Spinal cord (tissue), 10 donors: ENCODE measurements around the gene CCDC117. TPM values are rescaled to one million over a fixed set of nuclear protein-coding genes. Genes with fewer than 3 reads are reported as not detected.
"Not testable (repeated sequence)": the region's sequence is repeated elsewhere in the genome, so short reads cannot be mapped to it uniquely, and the experiment has no call there.

Experiments
- DNase-seq, 6 donors: peaks; one replicate each; pipeline versions ENCODE4 v3.0.0 to v3.0.0-alpha.2; 2013 to 2015; ENCODE audit warnings: low spot score in 6 of 6, low read depth in 4 of 6
- H3K27ac ChIP-seq: one replicate; pipeline ENCODE4 v1.5.1; 2013; ENCODE audit warnings: low read depth, low read length, control low read depth
- H3K27me3 ChIP-seq: one replicate; pipeline ENCODE4 v1.6.1; 2013; ENCODE audit warnings: low read length; ENCODE audit not compliant: control insufficient read depth, insufficient read depth
- H3K36me3 ChIP-seq: one replicate; pipeline ENCODE4 v1.6.1; 2013; ENCODE audit warnings: low read length; ENCODE audit not compliant: control insufficient read depth, insufficient read depth
- H3K4me1 ChIP-seq: one replicate; pipeline ENCODE4 v1.6.1; 2013; ENCODE audit warnings: low read length; ENCODE audit not compliant: control insufficient read depth, insufficient read depth
- H3K4me3 ChIP-seq: one replicate; pipeline ENCODE4 v1.5.1; 2013; ENCODE audit warnings: low read depth, low read length, control low read depth
- H3K9me3 ChIP-seq: one replicate; pipeline ENCODE4 v1.6.1; 2013; ENCODE audit warnings: low read length; ENCODE audit not compliant: control insufficient read depth, insufficient read depth
- WGBS: methylation state at CpG from one replicate; pipeline ENCODE4 v1.1.5; 2013; ENCODE audit warnings: missing lambda C conversion rate; ENCODE audit not compliant: insufficient coverage; 5-methylcytosine and 5-hydroxymethylcytosine counted together
- polyA plus RNA-seq, 2 donors: library from polyadenylated mRNA; unstranded; fragments of 120-200 nt; gene quantifications; one replicate each; pipeline ENCODE4 v1.2.1, GENCODE V29; 2013; ENCODE audit not compliant: insufficient read length in 2 of 2
- total RNA-seq, 2 donors: library from RNA; depleted of rRNA in 1 of 2; stranded (reverse); fragments of 120-200 nt in 1 of 2; fragments of >200 nt in 1 of 2; gene quantifications; one replicate each; pipeline versions ENCODE4 v1.2.3 to v1.2.4, GENCODE V29; 2013 to 2014
- donor health status: healthy.

The CCDC117 gene
- total and polyA plus RNA-seq, 4 donors, result 12.9 to 26.8 (median 19.6) TPM

DNA sequence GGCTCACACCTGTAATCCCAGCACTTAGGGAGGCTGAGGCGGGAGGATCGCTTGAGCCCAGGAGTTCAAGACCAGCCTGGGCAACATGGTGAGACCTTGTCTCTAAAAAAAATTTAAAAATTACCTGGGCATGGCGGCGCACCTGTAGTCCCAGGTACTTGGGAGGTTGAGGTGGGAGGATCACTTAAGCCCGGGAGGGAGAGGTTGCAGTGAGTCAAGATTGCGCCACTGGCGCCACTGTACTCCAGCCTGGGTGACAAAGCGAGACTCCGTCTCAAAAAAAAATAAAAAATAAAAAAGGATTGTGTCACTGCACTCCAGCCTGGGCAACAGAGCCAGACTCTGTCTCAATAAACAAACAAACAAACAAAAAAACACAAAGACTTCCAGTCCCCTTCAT is 52.0 kb downstream of the CCDC117 start:
- H3K4me3 ChIP-seq, H3K27me3 ChIP-seq, H3K36me3 ChIP-seq, DNase-seq, H3K9me3 ChIP-seq, H3K27ac ChIP-seq, H3K4me1 ChIP-seq: not testable (repeated sequence)
- 100% methylated on average over 6 of the region's 9 CpGs for WGBS

DNA sequence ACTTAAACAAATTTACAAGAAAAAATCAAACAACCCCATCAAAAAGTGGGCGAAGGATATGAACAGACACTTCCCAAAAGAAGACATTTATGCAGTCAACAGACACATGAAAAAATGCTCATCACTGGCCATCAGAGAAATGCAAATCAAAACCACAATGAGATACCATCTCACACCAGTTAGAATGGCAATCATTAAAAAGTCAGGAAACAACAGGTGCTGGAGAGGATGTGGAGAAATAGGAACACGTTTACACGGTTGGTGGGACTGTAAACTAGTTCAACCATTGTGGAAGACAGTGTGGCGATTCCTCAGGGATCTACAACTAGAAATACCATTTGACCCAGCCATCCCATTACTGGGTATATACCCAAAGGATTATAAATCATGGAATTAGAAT is 53.9 kb downstream of the CCDC117 start:
- H3K27ac ChIP-seq, H3K4me1 ChIP-seq, DNase-seq, H3K36me3 ChIP-seq, H3K27me3 ChIP-seq, H3K9me3 ChIP-seq, H3K4me3 ChIP-seq: not testable (repeated sequence)
- WGBS, result no CpG with 5 or more reads among the region's 4 CpGs

DNA sequence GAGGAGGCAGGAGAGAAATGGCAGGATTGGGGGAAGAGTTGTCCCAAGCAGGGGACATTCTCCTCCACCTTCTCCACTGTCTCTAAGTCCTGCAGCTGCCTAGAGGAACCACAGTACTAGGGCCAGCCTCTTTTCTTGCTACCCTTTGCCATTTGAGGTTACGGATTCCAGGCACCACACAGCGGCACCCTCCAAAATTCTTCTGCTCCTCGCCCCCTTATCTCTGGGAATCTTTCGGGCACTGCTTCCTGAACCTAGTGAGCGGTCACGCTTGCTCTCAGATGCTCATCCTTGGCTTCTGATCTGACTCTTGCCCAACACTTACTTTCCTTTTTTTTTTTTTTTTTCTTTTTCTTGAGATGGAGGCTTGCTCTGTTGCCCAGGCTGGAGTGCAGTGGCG is 54.4 kb downstream of the CCDC117 start:
- WGBS, result 99% methylated on average over 6 of the region's 7 CpGs

DNA sequence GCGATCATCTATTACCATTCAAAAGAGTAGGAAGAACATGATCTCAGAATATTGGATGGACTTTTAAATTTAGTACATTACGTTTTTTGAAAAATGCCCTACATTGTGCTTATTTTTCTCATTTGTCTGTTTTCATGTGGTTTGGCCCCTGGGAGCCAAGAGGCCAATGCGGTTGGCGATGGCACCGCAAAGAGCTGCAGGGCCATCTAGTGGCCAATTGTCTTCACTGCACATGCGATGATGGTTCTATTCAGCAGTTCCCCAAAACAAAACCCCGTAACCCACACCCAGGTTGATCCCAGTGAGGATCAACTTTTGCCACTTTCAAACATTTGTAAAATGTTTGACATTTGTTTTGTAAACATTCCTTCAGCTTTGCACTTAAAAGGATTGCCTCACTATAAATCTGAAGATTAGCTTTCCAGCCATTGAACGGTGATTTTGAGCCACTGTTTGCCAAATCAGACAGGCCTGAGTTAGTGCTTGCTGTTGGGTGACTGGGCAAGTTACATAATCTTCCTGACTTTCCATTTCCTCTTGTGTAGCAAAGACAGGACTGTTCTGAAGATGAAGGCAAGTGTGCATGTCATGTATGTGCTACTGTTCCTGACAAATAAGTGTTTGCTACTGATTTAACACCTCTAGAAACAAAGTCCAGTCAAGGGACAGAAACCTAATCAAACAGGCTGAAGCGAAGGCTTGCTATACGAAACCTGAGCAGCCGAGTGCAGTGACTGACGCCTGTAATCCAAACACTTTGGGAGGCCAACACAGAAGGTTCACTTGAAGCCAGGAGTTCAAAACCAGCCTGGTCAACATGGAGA is 57.1 kb downstream of the CCDC117 start:
- Histone ChIP-seq H3K36me3 (no peaks in the 10 kb centered on the region), H3K4me1 (no peaks in the 10 kb centered on the region), H3K9me3 (no peaks in the 10 kb centered on the region), H3K27me3 (no peaks in the 10 kb centered on the region), H3K27ac (no peak overlapping the region), H3K4me3 (no peak overlapping the region)
- 37% methylated on average over 8 of the region's 12 CpGs for WGBS
- DNase-seq, result peak; percentile 31 to 83 (median 54)

More for the DNA sequence above, 54.4 kb downstream of the CCDC117 start:
- no peak overlapping the region for H3K4me3 ChIP-seq
- no peaks in the 10 kb centered on the region for H3K9me3 ChIP-seq
- no peaks in the 10 kb centered on the region for H3K27me3 ChIP-seq
- no peaks in the 10 kb centered on the region for H3K4me1 ChIP-seq
- no peak overlapping the region for H3K27ac ChIP-seq
- DNase-seq, result no peak
- no peaks in the 10 kb centered on the region for H3K36me3 ChIP-seq

DNA sequence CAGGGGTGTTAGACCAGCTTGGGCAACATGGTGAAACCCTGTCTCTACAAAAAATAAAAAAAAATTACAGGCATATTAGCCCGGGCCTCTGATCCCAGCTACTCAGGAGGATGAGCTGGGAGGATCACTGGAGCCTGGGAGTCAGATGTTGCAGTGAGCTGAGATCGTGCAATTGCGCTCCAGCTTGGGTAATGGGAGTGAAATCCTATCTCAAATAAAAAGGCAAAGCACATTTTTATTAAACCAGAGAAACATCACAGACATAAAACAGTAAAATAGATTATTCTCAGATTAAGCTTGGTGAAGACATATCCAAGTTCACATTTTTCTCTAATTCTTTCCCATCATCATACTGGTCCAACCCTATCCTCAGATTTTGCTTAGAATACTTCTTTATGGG is 57.9 kb downstream of the CCDC117 start:
- H3K27me3 ChIP-seq, result no peaks in the 10 kb centered on the region
- no peak overlapping the region for H3K4me3 ChIP-seq
- WGBS, result no CpG with 5 or more reads among the region's 3 CpGs
- no peaks in the 10 kb centered on the region for H3K4me1 ChIP-seq
- no peak for DNase-seq
- H3K27ac ChIP-seq, result no peak overlapping the region
- no peaks in the 10 kb centered on the region for H3K9me3 ChIP-seq
- no peaks in the 10 kb centered on the region for H3K36me3 ChIP-seq

DNA sequence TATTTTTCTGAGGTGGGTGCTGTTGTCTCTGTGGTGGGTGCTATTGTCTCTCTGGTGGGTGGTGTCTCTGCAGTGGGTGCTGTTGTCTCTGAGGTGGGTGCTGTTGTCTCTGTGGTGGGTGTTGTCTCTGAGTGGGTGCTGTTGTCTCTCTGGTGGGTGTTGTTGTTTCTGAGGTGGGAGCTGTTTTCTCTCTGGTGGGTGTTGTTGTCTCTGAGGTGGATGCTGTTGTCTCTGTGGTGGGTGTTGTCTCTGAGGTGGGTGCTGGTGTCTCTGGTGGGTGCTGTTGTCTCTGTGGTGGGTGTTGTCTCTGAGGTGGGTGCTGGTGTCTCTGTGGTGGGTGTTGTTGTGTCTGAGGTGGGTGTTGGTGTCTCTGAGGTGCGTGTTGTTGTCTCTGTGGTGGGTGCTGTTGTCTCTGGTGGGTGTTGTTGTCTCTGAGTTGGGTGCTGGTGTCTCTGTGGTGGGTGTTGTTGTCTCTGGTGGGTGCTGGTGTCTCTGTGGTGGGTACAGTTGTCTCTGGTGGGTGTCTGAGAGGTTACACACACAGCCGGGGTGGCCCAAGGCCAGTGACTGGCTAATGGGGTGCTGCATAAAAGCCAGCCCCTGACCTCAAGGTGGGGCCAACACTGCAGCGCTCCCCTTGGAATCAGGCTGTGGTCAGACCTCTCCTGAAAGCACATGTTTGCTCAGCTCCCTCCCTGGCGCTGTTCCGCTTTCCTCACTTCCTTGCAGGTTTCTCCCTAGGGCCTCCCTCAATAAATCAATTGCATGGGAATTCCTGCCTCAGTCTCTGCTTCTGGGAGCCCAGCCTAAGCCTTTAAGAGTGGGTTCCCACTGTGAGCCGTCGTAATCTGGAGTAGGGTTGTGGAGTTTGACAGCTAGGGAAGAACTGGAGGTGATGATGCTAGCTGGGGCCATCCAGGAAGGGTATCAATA is 58.9 kb downstream of the CCDC117 start:
- WGBS, result 70% methylated on average over 6 of the region's 7 CpGs
- no peaks in the 10 kb centered on the region for H3K27me3 ChIP-seq
- no peaks in the 10 kb centered on the region for H3K4me1 ChIP-seq
- no peak for DNase-seq
- no peaks in the 10 kb centered on the region for H3K36me3 ChIP-seq
- no peaks in the 10 kb centered on the region for H3K9me3 ChIP-seq
- no peak overlapping the region for H3K4me3 ChIP-seq
- H3K27ac ChIP-seq, result no peak overlapping the region

DNA sequence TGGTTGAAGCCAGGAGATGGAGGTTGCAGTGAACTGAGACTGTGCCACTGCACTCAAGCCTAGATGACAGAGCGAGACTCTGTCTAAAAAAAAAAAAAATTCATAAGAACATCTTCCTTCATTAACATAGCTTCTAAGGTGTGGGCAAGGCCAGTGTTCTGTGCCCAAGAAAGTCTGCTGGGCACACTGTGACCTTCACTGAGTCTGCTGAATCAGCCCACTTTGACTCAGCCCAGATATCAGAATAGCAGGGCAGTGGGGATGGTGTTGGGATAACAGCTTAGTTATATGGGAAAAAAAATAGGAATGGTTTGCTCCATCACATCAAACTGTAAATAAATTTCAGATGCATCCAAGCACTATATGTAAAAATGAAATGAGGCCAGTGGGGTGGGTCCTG is 60.2 kb downstream of the CCDC117 start:
- no peak for DNase-seq
- Histone ChIP-seq H3K4me3 (no peak overlapping the region), H3K27me3 (no peaks in the 10 kb centered on the region), H3K36me3 (no peaks in the 10 kb centered on the region), H3K9me3 (no peaks in the 10 kb centered on the region), H3K4me1 (no peaks in the 10 kb centered on the region), H3K27ac (no peak overlapping the region)
- WGBS, result no CpG with 5 or more reads among the region's 1 CpG

DNA sequence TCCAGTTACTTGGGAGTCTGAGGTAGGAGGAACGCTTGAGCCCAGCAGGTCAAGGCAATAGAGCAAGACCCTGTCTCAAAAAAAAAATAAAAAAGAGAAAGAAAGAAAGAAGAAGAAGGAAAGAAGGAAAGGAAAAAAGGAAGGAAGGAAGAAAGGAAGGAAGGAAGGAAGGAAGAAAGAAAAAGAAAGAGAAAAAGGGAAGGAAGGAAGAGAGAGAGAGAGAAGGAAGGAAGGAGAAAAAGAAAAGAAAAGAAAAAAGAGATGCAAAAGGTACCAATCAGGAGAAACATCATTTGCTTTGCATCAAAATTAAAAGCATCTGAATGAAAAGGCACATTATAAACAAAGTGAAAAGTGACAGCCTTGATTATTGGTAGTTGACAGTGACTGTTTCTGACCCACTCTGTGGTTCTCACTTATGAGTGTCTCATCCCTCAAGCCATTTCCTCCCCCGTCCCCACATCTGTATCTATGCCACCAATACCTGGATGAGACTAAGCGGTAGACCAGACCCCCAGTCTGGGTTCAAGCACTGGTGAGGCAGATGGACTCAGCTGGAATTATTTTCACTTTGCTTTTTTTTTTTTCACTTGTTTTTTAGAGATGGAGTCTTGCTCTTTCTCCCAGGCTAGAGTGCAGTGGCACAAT is 60.9 kb downstream of the CCDC117 start:
- DNase-seq, result no peak
- Histone ChIP-seq H3K36me3 (no peaks in the 10 kb centered on the region), H3K4me3 (no peak overlapping the region), H3K27me3 (no peaks in the 10 kb centered on the region), H3K4me1 (no peaks in the 10 kb centered on the region), H3K9me3 (no peaks in the 10 kb centered on the region), H3K27ac (no peak overlapping the region)
- 80% methylated on average over 1 of the region's 3 CpGs for WGBS

DNA sequence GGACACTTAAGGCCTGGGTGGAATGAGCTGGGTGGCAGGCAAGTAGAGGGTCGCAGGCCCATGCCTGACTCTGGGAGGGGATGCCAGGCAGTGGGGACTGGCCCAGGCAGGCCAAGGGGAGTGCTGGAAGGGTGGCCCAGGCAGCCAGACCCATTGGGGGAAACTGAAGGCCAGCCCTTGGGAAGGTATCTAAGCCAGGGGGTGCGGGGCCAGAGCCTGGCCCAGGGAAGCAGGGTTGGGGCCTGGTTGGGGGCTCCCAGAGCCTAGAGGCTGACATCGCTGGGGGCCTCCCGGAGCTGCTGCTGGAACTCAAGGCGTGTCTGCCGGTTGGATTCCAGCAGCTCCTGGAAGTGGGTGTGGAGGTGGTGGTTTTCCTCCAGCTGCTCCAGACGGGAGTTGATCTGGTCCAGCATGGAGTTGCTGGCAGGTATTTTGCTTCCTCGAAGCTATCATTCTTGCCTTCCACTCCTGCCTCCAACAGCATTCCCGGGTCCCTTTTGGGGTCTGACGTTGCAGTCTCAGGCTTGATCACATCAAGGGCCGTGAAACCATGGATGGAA is 63.2 kb downstream of the CCDC117 start:
- H3K4me3 ChIP-seq, result no peak overlapping the region
- no peaks in the 10 kb centered on the region for H3K36me3 ChIP-seq
- no peak overlapping the region for H3K27ac ChIP-seq
- 95% methylated on average over 8 of the region's 11 CpGs for WGBS
- DNase-seq, result no peak
- H3K9me3 ChIP-seq, result no peaks in the 10 kb centered on the region
- no peaks in the 10 kb centered on the region for H3K27me3 ChIP-seq
- no peaks in the 10 kb centered on the region for H3K4me1 ChIP-seq
